HG03342 (cell line): ENCODE measurements around the gene SLC12A5.

ENCODE experiments used
- ATAC-seq: cut with Tn5 transposase; IDR thresholded peaks from one replicate; pipeline ENCODE4 v1.9.1; 2021; ENCODE audit warnings: mild to moderate bottlenecking, moderate library complexity; ENCODE audit not compliant: unreplicated experiment

The SLC12A5 gene

DNA sequence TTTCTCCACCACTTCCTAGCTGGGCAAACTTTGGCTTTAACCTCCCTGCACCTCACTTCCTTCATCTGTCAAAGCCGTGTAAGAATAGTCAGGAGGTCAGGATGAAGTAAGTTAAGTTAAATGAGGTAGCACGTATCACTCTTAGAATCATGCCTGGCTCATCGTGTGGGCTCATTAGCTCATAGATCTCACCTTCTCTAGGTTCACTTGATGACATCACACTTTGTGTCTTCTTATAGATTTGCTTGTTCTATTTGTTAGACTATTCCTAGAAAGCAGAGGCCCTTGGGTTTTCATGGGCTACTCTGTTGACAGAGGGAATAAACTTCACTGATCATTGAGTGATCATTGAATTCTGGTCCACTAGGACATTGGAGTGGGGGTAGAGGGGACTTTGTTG lies 72.9 kb downstream of the SLC12A5 start:
- no peak for ATAC-seq

DNA sequence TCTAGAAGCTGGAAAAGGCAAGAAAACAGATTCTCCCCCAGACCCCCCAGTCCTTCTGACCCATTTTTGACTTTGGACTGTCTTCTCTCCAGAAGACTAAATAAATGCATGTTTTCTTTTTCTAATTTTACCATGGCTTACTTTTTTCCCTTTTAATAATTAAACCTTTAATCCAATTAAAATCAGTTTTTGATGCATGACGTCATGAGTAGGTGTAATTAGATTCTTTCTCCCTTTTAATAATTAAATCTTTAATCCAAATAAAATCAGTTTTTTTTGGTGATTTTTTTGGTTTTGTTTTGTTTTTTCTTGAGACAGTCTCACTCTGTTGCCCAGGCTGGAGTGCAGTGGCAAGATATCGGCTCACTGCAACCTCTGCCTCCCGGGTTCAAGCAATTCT lies 73.9 kb downstream of the SLC12A5 start:
- ATAC-seq, result no peak

DNA sequence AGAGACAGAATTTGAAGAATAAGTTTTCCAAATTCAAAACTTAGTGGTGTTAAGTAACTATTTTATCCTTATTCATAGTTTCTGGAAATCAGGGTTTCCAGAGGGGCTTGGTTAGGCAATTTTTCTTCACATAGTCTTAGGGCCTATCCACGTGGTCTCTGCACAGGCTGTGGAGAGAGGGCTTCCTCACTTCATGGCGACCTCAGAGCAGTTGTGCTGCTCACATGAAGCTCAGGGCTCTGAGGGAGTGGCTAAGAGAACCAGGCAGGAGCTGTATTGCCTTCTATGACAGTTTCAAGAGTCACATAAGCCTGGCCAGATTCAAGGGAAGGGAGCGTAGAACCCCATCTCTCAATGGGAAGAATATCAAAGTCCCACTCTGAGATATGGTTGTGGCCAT lies 75.2 kb downstream of the SLC12A5 start:
- no peak for ATAC-seq

DNA sequence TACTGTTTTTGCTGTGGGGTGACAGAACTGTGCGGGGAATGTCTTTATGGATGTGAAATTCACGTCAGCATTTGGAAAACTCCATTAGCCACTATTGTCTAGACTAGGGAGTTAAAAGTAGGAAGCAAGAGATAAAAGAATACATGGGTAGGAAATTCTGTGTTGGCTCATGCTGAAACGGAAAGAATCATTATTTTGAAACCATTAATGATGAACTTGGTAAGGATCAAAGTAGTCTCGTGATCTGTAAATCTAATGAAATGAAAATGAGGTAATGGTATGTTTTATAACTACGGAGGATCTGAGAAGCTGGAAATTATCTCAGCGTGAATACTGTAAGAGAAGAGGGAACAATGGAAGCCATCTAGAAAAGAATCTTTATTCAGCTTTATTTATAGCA lies 78.0 kb downstream of the SLC12A5 start:
- ATAC-seq, result no peak

DNA sequence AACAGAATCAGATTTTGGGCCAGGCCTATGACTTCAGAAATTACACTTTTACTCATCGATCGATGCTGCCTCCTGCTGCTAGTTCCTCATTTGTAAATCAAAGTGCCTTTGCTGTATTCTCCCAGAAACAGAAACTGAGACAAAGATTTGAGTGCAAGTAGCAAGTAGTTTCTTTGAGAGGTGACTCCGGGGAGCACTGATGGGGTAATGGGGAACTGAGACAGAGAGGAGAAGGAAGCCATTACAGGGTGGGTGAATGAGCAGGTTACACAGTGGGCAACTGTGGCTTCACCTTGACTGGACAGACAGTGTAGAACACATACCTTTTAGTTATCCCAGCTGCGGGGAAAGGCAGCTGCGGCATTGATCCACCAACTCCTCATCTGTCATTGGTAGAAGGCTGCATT lies 79.4 kb downstream of the SLC12A5 start:
- peak; percentile 77 for ATAC-seq

DNA sequence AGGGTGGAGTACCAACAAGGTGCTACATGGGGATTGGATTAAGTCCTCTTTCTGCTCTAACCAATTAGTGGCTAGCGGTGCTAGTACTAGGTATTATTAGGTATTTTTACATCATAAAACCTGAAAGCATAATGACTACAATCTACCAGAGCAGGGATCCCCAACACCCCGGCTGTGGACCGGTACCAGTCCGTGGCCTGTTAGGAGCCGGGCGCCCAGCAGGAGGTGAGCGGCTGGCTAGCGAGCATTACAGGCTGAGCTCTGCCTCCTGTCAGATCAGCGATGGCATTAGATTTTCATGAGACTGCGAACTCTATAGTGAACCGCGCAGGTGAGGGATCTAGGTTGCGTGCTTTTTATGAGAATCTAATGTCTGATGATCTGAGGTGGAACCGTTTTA lies 80.0 kb downstream of the SLC12A5 start:
- no peak for ATAC-seq
